ENCODE data around the gene PVR.

PVR gene

GRCh38 chr19:44661205-44661604, 17.5 kb downstream of the PVR start:
- DNase-seq (ENCODE audit: low spot score): no peak
- no peak for TF ChIP-seq CTCF (IDR thresholded peaks at IDR 0.05; ENCODE audit: extremely low read depth, insufficient read depth, missing control alignments)
- in situ Hi-C loops (cut with MboI; ENCODE audit: low pct_unique_long_range_greater_than_20kb, low sequenced_read_pairs, unreplicated experiment): no loop called here

GRCh38 chr19:44661904-44662303, 18.2 kb downstream of the PVR start:
- DNase-seq (ENCODE audit: low spot score): no peak
- no peak for TF ChIP-seq CTCF (IDR thresholded peaks at IDR 0.05; ENCODE audit: extremely low read depth, insufficient read depth, missing control alignments)
- in situ Hi-C loops (cut with MboI; ENCODE audit: low pct_unique_long_range_greater_than_20kb, low sequenced_read_pairs, unreplicated experiment): no loop called here

- TF ChIP-seq CTCF (IDR thresholded peaks at IDR 0.05; ENCODE audit: extremely low read depth, insufficient read depth, missing control alignments): no peak
- no peak for DNase-seq (ENCODE audit: low spot score)
- in situ Hi-C loops (cut with MboI; ENCODE audit: low pct_unique_long_range_greater_than_20kb, low sequenced_read_pairs, unreplicated experiment): no loop called here
Observed at GRCh38 chr19:44662691-44663385, 19.1 kb downstream of the PVR start.

- in situ Hi-C loops (cut with MboI; ENCODE audit: low pct_unique_long_range_greater_than_20kb, low sequenced_read_pairs, unreplicated experiment): no loop called here
- TF ChIP-seq CTCF (IDR thresholded peaks at IDR 0.05; ENCODE audit: extremely low read depth, insufficient read depth, missing control alignments): no peak
- no peak for DNase-seq (ENCODE audit: low spot score)
Observed at GRCh38 chr19:44663996-44664395, 20.3 kb downstream of the PVR start.

- in situ Hi-C loops (cut with MboI; ENCODE audit: low pct_unique_long_range_greater_than_20kb, low sequenced_read_pairs, unreplicated experiment): no loop called here
- DNase-seq (ENCODE audit: low spot score): no peak
Observed at GRCh38 chr19:44664976-44665375, 21.3 kb downstream of the PVR start.

GRCh38 chr19:44666852-44667556, 23.3 kb downstream of the PVR start:
- in situ Hi-C loops (cut with MboI; ENCODE audit: low pct_unique_long_range_greater_than_20kb, low sequenced_read_pairs, unreplicated experiment): no loop called here
- DNase-seq (ENCODE audit: low spot score): no peak
- no peak for TF ChIP-seq CTCF (IDR thresholded peaks at IDR 0.05; ENCODE audit: extremely low read depth, insufficient read depth, missing control alignments)

More at GRCh38 chr19:44664976-44665375, 21.3 kb downstream of the PVR start:
- no peak for TF ChIP-seq CTCF (IDR thresholded peaks at IDR 0.05; ENCODE audit: extremely low read depth, insufficient read depth, missing control alignments)

Measured in GM13977 (cell line).